ENCODE data around the gene ZNF410.

Gene ZNF410

GRCh38 chr14:73958591-73958990 is 71.9 kb downstream of the ZNF410 start:
- no peak for DNase-seq

GRCh38 chr14:73961192-73961591 is 74.5 kb downstream of the ZNF410 start:
- no peak for DNase-seq

GRCh38 chr14:73965216-73965615 is 78.6 kb downstream of the ZNF410 start:
- DNase-seq: no peak

- DNase-seq: no peak
These were observed 82.2 kb downstream of the ZNF410 start for GRCh38 chr14:73968885-73969284.

GRCh38 chr14:73973497-73973896 is 86.8 kb downstream of the ZNF410 start:
- no peak for DNase-seq

GRCh38 chr14:73976125-73976524 is 89.5 kb downstream of the ZNF410 start:
- no peak for DNase-seq

GRCh38 chr14:73977896-73978295 is 91.2 kb downstream of the ZNF410 start:
- DNase-seq: no peak
